GM23338 (cell line): ENCODE results near the gene ABCA13. TPM values are rescaled to one million over a fixed set of nuclear protein-coding genes. Genes with fewer than 3 reads are reported as not detected.

ENCODE experiments used
- ATAC-seq: fragments of 200-7000 bp; cut with Tn5 transposase; 3 replicates; pipeline ENCODE4 v1.9.1; 2020
- DNase-seq: peaks from one replicate; pipeline ENCODE4 v3.0.0-alpha.2; 2015; ENCODE audit warnings: low spot score
- H2AFZ ChIP-seq: fragments of 200-600 bp; sonication (generic); 2 replicates; pipeline ENCODE4 v1.8.0; 2016; ENCODE audit warnings: antibody characterized with exemption, mild to moderate bottlenecking, moderate library complexity
- H3F3A ChIP-seq: fragments of 200-600 bp; sonication (generic); replicated peaks from 2 replicates; pipeline ENCODE4 v1.8.0; 2017; ENCODE audit warnings: antibody characterized with exemption, mixed run types, low read depth
- H3K27ac ChIP-seq: fragments of 200-600 bp; sonication (generic); 2 replicates; pipeline ENCODE4 v1.6.1; 2016; ENCODE audit warnings: low read depth
- H3K27me3 ChIP-seq: fragments of 200-600 bp; sonication (generic); 2 replicates; pipeline ENCODE4 v1.8.0; 2016; ENCODE audit warnings: mild to moderate bottlenecking, mixed run types, moderate library complexity; ENCODE audit not compliant: insufficient read depth
- H3K36me3 ChIP-seq: fragments of 200-600 bp; sonication (generic); 2 replicates; pipeline ENCODE4 v1.8.0; 2016; ENCODE audit warnings: mild to moderate bottlenecking; ENCODE audit not compliant: insufficient read depth
- H3K4me1 ChIP-seq: fragments of 200-600 bp; sonication (generic); 2 replicates; pipeline ENCODE4 v1.8.0; 2016; ENCODE audit warnings: mild to moderate bottlenecking, moderate library complexity; ENCODE audit not compliant: insufficient read depth
- H3K4me2 ChIP-seq: fragments of 200-600 bp; sonication (generic); 2 replicates; pipeline ENCODE4 v1.7.1; 2017; ENCODE audit warnings: mixed run types
- H3K4me3 ChIP-seq: fragments of 200-600 bp; sonication (generic); 2 replicates; pipeline ENCODE4 v1.6.1; 2016; ENCODE audit warnings: mixed run types
- H3K79me2 ChIP-seq: fragments of 200-600 bp; sonication (generic); replicated peaks from 2 replicates; pipeline ENCODE4 v1.8.0; 2017; ENCODE audit warnings: mild to moderate bottlenecking; ENCODE audit not compliant: insufficient read depth
- H3K9me2 ChIP-seq: fragments of 200-600 bp; sonication (generic); 2 replicates; pipeline ENCODE4 v1.8.0; 2017; ENCODE audit not compliant: insufficient read depth
- H4K20me1 ChIP-seq: fragments of 200-600 bp; sonication (generic); replicated peaks from 2 replicates; pipeline ENCODE4 v1.8.0; 2017; ENCODE audit warnings: mild to moderate bottlenecking; ENCODE audit not compliant: insufficient read depth
- H3K27ac Mint-ChIP-seq: 2 replicates; pipeline ENCODE4 v1.8.0; 2020; ENCODE audit warnings: inconsistent platforms, mild to moderate bottlenecking, moderate library complexity, mixed read lengths
- H3K27me3 Mint-ChIP-seq: 3 replicates; pipeline ENCODE4 v1.8.0; 2022; ENCODE audit warnings: low read depth, mild to moderate bottlenecking, moderate library complexity, mixed read lengths, inconsistent platforms; ENCODE audit not compliant: insufficient read depth, poor library complexity
- H3K36me3 Mint-ChIP-seq: 3 replicates; pipeline ENCODE4 v1.8.0; 2021; ENCODE audit warnings: low read depth, mild to moderate bottlenecking, inconsistent platforms, moderate library complexity, mixed read lengths
- H3K4me1 Mint-ChIP-seq: 3 replicates; pipeline ENCODE4 v1.8.0; 2020; ENCODE audit warnings: mild to moderate bottlenecking, inconsistent platforms, mixed read lengths
- H3K4me3 Mint-ChIP-seq: 3 replicates; pipeline ENCODE4 v1.8.0; 2021; ENCODE audit warnings: moderate library complexity, mild to moderate bottlenecking, inconsistent platforms, mixed read lengths
- H3K9me3 Mint-ChIP-seq: 3 replicates; pipeline ENCODE4 v1.8.0; 2020; ENCODE audit warnings: moderate library complexity, mild to moderate bottlenecking, inconsistent platforms, mixed read lengths
- EZH2phosphoT487 ChIP-seq: fragments of 200-600 bp; sonication (generic); IDR thresholded peaks from one replicate; pipeline ENCODE4 v1.8.1; 2018; ENCODE audit warnings: antibody characterized with exemption; ENCODE audit not compliant: unreplicated experiment
- NANOG ChIP-seq: IDR thresholded peaks from 2 replicates; pipeline ENCODE4 v1.6.1; 2016; ENCODE audit warnings: antibody characterized with exemption, borderline replicate concordance
- POLR2AphosphoS5 ChIP-seq: IDR thresholded peaks from 2 replicates; pipeline ENCODE4 v1.6.1; 2016; ENCODE audit warnings: antibody characterized with exemption, low read depth
- STAT1 ChIP-seq: IDR thresholded peaks from one replicate; pipeline ENCODE4 v1.6.1; 2016; ENCODE audit warnings: antibody characterized with exemption; ENCODE audit not compliant: unreplicated experiment
- ZNF114 ChIP-seq: fragments of 250-450 bp; sonication (Bioruptor Pico); IDR thresholded peaks from 2 replicates; pipeline ENCODE4 v1.5.0; 2020; ENCODE audit warnings: mild to moderate bottlenecking, moderate library complexity
- ZNF462 ChIP-seq: fragments of 250-450 bp; sonication (Bioruptor Pico); IDR thresholded peaks from 2 replicates; pipeline ENCODE4 v1.5.0; 2020; ENCODE audit warnings: mild to moderate bottlenecking, moderate library complexity
- polyA plus RNA-seq: library from polyadenylated mRNA; unstranded; fragments of >200 nt; fragmentation: Nextera tagmentation; extraction: Ambion mirVana; gene quantifications from 2 replicates; pipeline ENCODE4 v1.2.1, GENCODE V29; 2016
- total RNA-seq: library from RNA; depleted of rRNA; stranded (reverse); fragments of >200 nt; shearing (Covaris generic); gene quantifications from 2 replicates; pipeline ENCODE4 v1.2.3, GENCODE V29; 2014
- TF ChIP-seq, protein P1 (sequence below), 2 experiments: fragments of 200-600 bp in 1 of 2; sonication (generic) in 1 of 2; conservative IDR thresholded peaks; 2 replicates each; pipeline versions ENCODE4 v1.5.1 to v1.6.1; 2016 to 2017; ENCODE audit warnings: antibody characterized with exemption in 2 of 2, low read depth in 2 of 2, mild to moderate bottlenecking in 2 of 2, moderate library complexity in 1 of 2

The ABCA13 gene
- total and polyA plus RNA-seq, 2 experiments from 2014 or later = 0.21 TPM; not detected in 1

GRCh38 chr7:48292949-48293348 is 121.7 kb downstream of the ABCA13 start:
- H3K36me3 ChIP-seq = no peaks in the 10 kb centered on the region
- no peaks in the 10 kb centered on the region for H3K27me3 ChIP-seq
- H3K4me1 ChIP-seq = no peaks in the 10 kb centered on the region
- no peak overlapping the region for H3K27ac ChIP-seq
- no peaks in the 10 kb centered on the region for H3K79me2 ChIP-seq
- no peaks in the 10 kb centered on the region; the same call in 2 of the 3 replicates for H3K4me1 Mint-ChIP-seq
- no peak for ATAC-seq
- no peaks in the 10 kb centered on the region; the same call in 2 of the 3 replicates for H3K9me3 Mint-ChIP-seq
- H3K4me2 ChIP-seq = no peak overlapping the region
- no peaks in the 10 kb centered on the region for H3F3A ChIP-seq
- no peaks in the 10 kb centered on the region for H3K9me2 ChIP-seq
- H2AFZ ChIP-seq = no peak overlapping the region
- H3K27me3 Mint-ChIP-seq = peaks cover 2% of the 10 kb centered on the region
- H3K4me3 Mint-ChIP-seq = no peak overlapping the region
- H4K20me1 ChIP-seq = no peaks in the 10 kb centered on the region
- TF ChIP-seq, protein P1, sequence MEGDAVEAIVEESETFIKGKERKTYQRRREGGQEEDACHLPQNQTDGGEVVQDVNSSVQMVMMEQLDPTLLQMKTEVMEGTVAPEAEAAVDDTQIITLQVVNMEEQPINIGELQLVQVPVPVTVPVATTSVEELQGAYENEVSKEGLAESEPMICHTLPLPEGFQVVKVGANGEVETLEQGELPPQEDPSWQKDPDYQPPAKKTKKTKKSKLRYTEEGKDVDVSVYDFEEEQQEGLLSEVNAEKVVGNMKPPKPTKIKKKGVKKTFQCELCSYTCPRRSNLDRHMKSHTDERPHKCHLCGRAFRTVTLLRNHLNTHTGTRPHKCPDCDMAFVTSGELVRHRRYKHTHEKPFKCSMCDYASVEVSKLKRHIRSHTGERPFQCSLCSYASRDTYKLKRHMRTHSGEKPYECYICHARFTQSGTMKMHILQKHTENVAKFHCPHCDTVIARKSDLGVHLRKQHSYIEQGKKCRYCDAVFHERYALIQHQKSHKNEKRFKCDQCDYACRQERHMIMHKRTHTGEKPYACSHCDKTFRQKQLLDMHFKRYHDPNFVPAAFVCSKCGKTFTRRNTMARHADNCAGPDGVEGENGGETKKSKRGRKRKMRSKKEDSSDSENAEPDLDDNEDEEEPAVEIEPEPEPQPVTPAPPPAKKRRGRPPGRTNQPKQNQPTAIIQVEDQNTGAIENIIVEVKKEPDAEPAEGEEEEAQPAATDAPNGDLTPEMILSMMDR (conservative IDR thresholded peaks at IDR 0.05; ENCODE audit: low read depth in 2 of 2) = no peak
- TF ChIP-seq POLR2AphosphoS5 = no peak
- no peak for TF ChIP-seq ZNF114 (CRISPR knock-in tag)
- TF ChIP-seq STAT1 = no peak
- no peak for TF ChIP-seq NANOG
- no peak for TF ChIP-seq ZNF462 (CRISPR knock-in tag)
- TF ChIP-seq EZH2phosphoT487 = no peak
- no peaks in the 10 kb centered on the region for H3K36me3 Mint-ChIP-seq
- no peak overlapping the region for H3K4me3 ChIP-seq
- no peak for DNase-seq
- H3K27ac Mint-ChIP-seq = no peak overlapping the region
